IPS-11a (cell line): ENCODE measurements around the gene GCNA.
A peak's percentile ranks its signal among the peaks of the same experiment; 100 is the strongest.

Experiments
- H3K4me3 ChIP-seq: one replicate; pipeline ENCODE4 v1.5.1; 2013; ENCODE audit warnings: low read depth, low read length, control low read depth

GCNA gene, protein sequence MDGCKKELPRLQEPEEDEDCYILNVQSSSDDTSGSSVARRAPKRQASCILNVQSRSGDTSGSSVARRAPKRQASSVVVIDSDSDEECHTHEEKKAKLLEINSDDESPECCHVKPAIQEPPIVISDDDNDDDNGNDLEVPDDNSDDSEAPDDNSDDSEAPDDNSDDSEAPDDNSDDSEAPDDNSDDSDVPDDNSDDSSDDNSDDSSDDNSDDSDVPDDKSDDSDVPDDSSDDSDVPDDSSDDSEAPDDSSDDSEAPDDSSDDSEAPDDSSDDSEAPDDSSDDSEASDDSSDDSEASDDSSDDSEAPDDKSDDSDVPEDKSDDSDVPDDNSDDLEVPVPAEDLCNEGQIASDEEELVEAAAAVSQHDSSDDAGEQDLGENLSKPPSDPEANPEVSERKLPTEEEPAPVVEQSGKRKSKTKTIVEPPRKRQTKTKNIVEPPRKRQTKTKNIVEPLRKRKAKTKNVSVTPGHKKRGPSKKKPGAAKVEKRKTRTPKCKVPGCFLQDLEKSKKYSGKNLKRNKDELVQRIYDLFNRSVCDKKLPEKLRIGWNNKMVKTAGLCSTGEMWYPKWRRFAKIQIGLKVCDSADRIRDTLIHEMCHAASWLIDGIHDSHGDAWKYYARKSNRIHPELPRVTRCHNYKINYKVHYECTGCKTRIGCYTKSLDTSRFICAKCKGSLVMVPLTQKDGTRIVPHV

DNA sequence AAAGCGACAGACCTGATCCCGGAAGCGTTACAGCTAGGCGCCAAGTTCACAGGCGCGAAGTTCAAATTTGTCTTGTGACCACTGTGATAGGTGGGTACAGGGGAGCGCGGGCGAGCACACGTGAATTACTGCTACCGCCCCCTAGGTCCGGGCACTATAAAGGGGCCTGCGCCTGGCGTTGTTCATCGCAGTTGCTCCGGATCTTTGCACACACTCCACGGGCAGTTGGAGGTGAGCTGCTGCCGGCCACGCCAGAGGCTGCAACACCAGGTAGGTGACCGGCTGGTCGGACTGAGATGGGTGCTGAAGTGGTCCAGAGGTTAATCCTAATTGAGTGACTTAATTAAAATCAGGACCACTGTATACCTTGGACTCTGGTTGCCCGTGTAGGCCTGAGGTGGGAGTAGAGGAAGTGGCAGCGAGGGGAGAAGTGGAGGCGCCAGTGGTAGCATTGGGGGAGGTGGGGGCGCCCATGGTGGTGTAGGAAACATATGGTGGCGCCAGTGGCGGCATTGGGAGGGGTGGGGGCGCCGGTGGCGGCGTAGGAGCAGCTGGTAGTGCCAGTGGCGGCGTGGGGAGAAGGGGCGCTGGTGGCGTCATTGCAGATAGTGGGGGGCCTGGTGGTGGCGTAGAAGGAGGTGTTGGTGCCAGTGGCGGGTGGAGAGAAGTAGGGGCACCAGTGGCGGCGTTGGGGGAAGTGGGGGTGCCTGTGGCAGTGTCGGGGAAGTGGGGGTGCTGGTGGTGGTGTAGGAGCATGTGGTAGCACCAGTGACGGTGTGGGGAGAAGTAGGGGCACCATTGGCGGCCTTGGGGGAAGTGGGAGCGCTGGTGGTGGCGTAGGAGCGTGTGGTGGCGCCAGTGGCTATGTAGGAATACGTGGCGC, at the start of gene GCNA:
Gene GCNA, plus strand, starts transcription at position 185 of the 883 bp plus-strand sequence. CDS start 2,385 bp downstream, outside the sequence.
- H3K4me3 ChIP-seq: no peak within 1 kb of the TSS

GRCh38 chrX:71532078-71532752, 46.0 kb upstream of the GCNA start:
- H3K4me3 ChIP-seq: peak overlapping the region; percentile 50

GRCh38 chrX:71532753-71533425, 45.3 kb upstream of the GCNA start, which contains the start of gene OGT:
TSS of gene OGT (plus strand) at chrX:71533104. CDS start at chrX:71533300, 196 bp downstream.
- H3K4me3 ChIP-seq: peak within 1 kb of the TSS; percentile 93

DNA sequence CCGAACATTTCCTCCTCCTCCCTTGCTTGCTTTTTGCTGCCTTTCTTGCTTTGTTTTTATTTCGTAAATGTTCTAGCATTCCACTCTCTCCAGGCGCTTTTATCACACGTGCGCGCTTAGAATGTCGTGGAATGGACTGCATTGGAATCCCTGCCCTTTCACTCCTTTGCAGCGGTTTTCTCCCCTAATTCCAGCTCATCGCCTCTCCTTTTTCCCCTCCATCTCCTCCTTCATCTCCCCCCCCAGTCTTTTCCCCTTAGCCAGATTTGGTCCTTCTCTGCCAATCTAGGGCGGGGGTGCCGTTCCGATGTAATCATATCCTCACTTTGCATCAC, 44.8 kb upstream of the GCNA start:
- H3K4me3 ChIP-seq: peak overlapping the region; percentile 93

- peak overlapping the region; percentile 93 for H3K4me3 ChIP-seq
Observed at GRCh38 chrX:71533851-71534561, 44.2 kb upstream of the GCNA start.

GRCh38 chrX:71534773-71535544, 43.3 kb upstream of the GCNA start:
- peak overlapping the region; percentile 93 for H3K4me3 ChIP-seq

DNA sequence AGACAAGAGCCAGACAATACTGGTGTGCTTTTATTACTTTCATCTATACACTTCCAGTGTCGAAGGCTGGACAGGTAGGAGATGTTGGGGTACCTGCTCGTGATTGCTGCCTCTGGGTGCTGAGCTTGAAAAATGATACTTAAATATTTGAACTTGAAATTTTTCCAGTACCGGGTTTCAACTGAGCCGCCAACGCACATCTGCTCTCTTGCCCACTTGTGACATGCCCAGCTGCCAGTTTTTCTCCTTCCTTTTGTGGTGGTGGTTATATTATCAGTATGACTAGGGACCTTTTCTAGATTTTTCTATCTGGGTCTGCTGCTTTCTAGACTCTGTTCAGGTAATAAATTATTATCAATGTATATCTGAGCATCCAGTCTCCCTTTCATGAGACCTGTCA, 42.0 kb upstream of the GCNA start:
- no peak overlapping the region for H3K4me3 ChIP-seq

DNA sequence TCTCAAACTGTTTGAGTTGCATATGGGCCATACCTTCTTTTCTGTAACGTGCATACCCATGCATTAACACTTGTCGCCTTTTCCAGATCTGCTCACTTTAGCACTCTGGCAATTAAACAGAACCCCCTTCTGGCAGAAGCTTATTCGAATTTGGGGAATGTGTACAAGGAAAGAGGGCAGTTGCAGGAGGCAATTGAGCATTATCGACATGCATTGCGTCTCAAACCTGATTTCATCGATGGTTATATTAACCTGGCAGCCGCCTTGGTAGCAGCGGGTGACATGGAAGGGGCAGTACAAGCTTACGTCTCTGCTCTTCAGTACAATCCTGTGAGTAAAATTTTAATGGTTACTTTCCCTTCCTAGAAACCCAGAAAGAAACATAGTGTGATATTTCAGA, 40.5 kb upstream of the GCNA start:
- no peak overlapping the region for H3K4me3 ChIP-seq

- no peak overlapping the region for H3K4me3 ChIP-seq
Observed at GRCh38 chrX:71540801-71541200, 37.4 kb upstream of the GCNA start.

DNA sequence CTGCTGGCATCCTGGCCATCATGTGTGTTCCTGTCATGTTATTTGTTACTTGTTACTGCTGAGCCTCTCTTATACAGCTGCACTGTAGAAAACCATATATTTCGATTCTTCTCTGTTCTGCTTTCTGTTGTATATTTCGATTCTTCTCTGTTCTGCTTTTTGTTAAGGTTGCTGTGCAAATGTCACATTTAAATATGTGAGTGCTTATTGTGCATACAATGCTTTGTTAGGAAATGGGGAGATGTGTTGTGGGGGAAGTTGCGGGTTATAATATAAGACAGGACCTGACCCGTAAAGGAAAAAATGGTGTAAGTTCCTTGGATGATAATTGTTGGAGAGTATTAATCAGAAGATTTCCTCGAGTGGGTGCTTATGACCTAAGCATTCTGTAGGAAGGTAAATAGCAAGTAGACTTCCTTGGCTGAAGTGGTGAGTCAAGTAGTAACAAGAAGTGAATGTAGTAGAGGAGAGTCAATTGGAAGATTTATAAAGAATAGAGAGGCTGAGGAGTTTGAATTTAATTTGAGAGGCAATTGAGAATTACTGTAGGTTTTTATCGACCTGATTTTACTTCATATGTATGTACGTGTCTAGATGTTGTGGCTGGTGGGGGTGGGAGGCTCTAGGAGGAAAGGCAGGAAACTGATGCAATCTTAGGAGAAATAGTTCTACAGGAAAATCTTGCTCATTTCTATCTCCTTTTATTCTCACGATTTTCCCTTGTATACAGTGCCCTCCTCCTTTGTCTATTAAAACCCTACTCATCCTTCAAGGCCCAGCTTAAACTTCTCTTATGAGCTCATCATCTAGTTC, 36.8 kb upstream of the GCNA start:
- H3K4me3 ChIP-seq: no peak overlapping the region

- no peak overlapping the region for H3K4me3 ChIP-seq
Observed at GRCh38 chrX:71542411-71542810, 35.8 kb upstream of the GCNA start.

- H3K4me3 ChIP-seq: no peak overlapping the region
Observed at GRCh38 chrX:71542825-71543224, 35.4 kb upstream of the GCNA start.

DNA sequence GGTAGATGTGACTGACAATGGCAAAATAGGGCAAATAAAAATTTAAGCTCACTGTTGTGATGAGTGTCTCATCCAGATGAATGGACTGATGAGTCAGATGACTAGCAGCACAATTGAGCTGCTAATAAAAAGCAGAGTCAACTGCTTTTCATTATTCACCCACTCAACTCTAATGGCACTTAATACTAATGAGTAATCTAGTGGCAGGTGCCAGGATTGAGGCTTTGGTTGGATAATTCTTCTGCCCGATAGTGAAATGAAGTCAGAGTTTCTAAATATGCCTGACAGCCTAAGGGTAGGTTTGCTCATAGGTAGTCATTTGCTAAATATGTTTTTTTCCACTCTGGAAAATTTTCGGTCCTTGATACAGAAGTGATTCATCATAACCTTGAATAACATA, 34.9 kb upstream of the GCNA start:
- no peak overlapping the region for H3K4me3 ChIP-seq

DNA sequence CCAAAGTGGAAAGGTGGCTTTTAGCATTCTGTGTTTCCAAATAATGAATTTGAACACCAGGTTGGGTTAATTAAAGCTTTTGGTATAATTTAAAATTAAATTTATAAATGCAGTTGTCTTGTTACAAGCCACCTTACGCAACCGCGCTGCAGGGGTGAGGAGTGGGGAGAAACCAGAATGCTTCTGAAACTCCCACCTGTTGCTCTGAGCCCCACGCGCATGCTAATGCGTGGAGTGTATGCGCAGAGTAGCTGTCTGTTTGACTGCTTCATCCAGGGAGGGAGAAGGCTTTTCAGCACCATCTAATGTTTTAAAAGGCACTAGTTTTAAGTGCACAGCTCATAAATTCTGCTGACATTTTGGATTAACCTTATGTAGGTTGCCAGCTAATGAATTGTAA, 32.9 kb upstream of the GCNA start:
- no peak overlapping the region for H3K4me3 ChIP-seq

GRCh38 chrX:71546879-71547278, 31.4 kb upstream of the GCNA start:
- no peak overlapping the region for H3K4me3 ChIP-seq

DNA sequence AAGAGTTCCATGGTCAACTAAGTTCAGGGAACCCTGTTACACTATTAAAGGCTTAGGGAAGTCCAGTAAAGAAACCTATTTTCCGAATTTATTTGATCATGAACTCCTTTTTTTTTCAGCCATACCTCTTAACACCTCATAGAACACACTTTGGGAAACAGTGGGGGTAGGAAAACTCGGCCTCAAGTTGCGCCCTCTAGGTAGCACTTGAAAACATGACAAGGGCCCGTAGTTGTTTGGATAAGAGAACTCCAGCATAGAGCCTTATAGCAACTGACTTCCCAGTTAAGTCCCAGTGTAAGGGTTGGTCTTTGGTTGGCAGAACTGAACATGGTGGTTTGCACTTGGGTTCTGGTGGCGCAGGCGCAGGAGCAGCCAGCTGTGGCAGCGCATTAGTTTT, 30.9 kb upstream of the GCNA start:
- no peak overlapping the region for H3K4me3 ChIP-seq

- no peak overlapping the region for H3K4me3 ChIP-seq
Observed at GRCh38 chrX:71549986-71550385, 28.3 kb upstream of the GCNA start.

DNA sequence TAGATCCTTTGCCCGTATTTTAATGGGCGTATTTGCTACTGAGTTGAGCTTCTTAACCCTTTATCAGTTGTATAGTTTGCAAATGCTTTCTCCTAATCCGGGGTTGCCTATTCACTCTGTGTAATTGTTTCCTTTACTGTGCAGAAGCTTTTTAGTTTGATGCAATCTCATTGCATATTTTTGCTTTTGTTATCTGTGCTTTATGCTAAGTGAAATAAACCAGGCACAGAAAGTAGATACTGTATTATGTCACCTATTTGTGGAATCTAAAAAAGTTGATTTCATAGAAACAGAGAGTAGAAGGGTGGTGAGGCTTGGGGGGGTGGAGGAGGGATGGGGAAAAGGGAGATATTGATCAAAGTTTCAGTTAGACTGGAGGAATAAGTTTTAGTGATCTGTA, 27.7 kb upstream of the GCNA start:
- no peak overlapping the region for H3K4me3 ChIP-seq
